Measurements from ENCODE around the gene AUTS2.

The AUTS2 gene

GRCh38 chr7:70659263-70659662 lies 1061.0 kb downstream of the AUTS2 start:
- H3K27ac ChIP-seq: no peak overlapping the region
- H3K9me3 ChIP-seq: no peaks in the 10 kb centered on the region
- TF ChIP-seq CTCF (IDR thresholded peaks at IDR 0.05): no peak
- no peaks in the 10 kb centered on the region for H3K27me3 ChIP-seq
- H3K36me3 ChIP-seq: no peaks in the 10 kb centered on the region
- no peaks in the 10 kb centered on the region for H3K4me1 ChIP-seq (ENCODE audit: control insufficient read depth in 1 of 2, insufficient read depth in 1 of 2, low read depth in 1 of 2, low read length in 1 of 2)
- no peak overlapping the region for H3K4me3 ChIP-seq (ENCODE audit: low read depth in 1 of 2, low read length in 1 of 2)

GRCh38 chr7:70660154-70660818 lies 1062.0 kb downstream of the AUTS2 start:
- Histone ChIP-seq H3K9me3 (no peaks in the 10 kb centered on the region), H3K4me3 (ENCODE audit: low read depth in 1 of 2, low read length in 1 of 2) (no peak overlapping the region), H3K27me3 (no peaks in the 10 kb centered on the region), H3K4me1 (ENCODE audit: control insufficient read depth in 1 of 2, insufficient read depth in 1 of 2, low read depth in 1 of 2, low read length in 1 of 2) (no peaks in the 10 kb centered on the region), H3K27ac (no peak overlapping the region), H3K36me3 (no peaks in the 10 kb centered on the region)
- no peak for TF ChIP-seq CTCF (IDR thresholded peaks at IDR 0.05)

- Histone ChIP-seq H3K4me1 (ENCODE audit: control insufficient read depth in 1 of 2, insufficient read depth in 1 of 2, low read depth in 1 of 2, low read length in 1 of 2) (no peaks in the 10 kb centered on the region), H3K27me3 (no peaks in the 10 kb centered on the region)
Measured at GRCh38 chr7:70660819-70661191, 1062.5 kb downstream of the AUTS2 start.

GRCh38 chr7:70663680-70664079 lies 1065.4 kb downstream of the AUTS2 start:
- no peak overlapping the region for H3K27ac ChIP-seq
- no peaks in the 10 kb centered on the region for H3K27me3 ChIP-seq
- no peak for TF ChIP-seq CTCF (IDR thresholded peaks at IDR 0.05)
- H3K4me1 ChIP-seq (ENCODE audit: control insufficient read depth in 1 of 2, insufficient read depth in 1 of 2, low read depth in 1 of 2, low read length in 1 of 2): no peaks in the 10 kb centered on the region
- H3K9me3 ChIP-seq: no peaks in the 10 kb centered on the region
- no peaks in the 10 kb centered on the region for H3K36me3 ChIP-seq
- H3K4me3 ChIP-seq (ENCODE audit: low read depth in 1 of 2, low read length in 1 of 2): no peak overlapping the region

More at GRCh38 chr7:70660819-70661191, 1062.5 kb downstream of the AUTS2 start:
- Histone ChIP-seq H3K36me3 (no peaks in the 10 kb centered on the region), H3K27ac (no peak overlapping the region), H3K4me3 (ENCODE audit: low read depth in 1 of 2, low read length in 1 of 2) (no peak overlapping the region), H3K9me3 (no peaks in the 10 kb centered on the region)
- TF ChIP-seq CTCF (IDR thresholded peaks at IDR 0.05): no peak

GRCh38 chr7:70665997-70666396 lies 1067.7 kb downstream of the AUTS2 start:
- H3K27ac ChIP-seq: no peak overlapping the region
- no peak for TF ChIP-seq CTCF (IDR thresholded peaks at IDR 0.05)
- H3K9me3 ChIP-seq: no peaks in the 10 kb centered on the region
- H3K4me1 ChIP-seq (ENCODE audit: control insufficient read depth in 1 of 2, insufficient read depth in 1 of 2, low read depth in 1 of 2, low read length in 1 of 2): no peaks in the 10 kb centered on the region
- H3K4me3 ChIP-seq (ENCODE audit: low read depth in 1 of 2, low read length in 1 of 2): no peak overlapping the region
- no peaks in the 10 kb centered on the region for H3K36me3 ChIP-seq
- H3K27me3 ChIP-seq: no peaks in the 10 kb centered on the region

All from neutrophil (primary cell).